Kasumi-1 (cell line): Measurements from ENCODE around the gene CAPN10.

Source experiments
- DNase-seq, 2 experiments: peaks; one replicate each; lab custom pipeline; 2025; lab: John Stamatoyannopoulos, UW

The CAPN10 gene

GRCh38 chr2:240563951-240564560 lies 22.5 kb upstream of the CAPN10 start:
- DNase-seq: no peak

- no peak for DNase-seq
Measured at GRCh38 chr2:240564561-240565332, 21.8 kb upstream of the CAPN10 start.

- peak; percentile 67 to 68 for DNase-seq
Measured at GRCh38 chr2:240565333-240566202, 21.0 kb upstream of the CAPN10 start.

- peak; percentile 41 to 44 for DNase-seq
Measured at GRCh38 chr2:240566203-240567136, 20.1 kb upstream of the CAPN10 start.

GRCh38 chr2:240567137-240567871 lies 19.2 kb upstream of the CAPN10 start:
- DNase-seq: no peak

- DNase-seq: peak in 1 of 2 experiments; percentile 1
Measured at GRCh38 chr2:240567872-240568677, 18.5 kb upstream of the CAPN10 start, which contains the start of gene RNPEPL1. RNPEPL1 (plus strand) TSS chr2:240568484; CDS start chr2:240568587, 103 bp downstream.

GRCh38 chr2:240568678-240569522 lies 17.6 kb upstream of the CAPN10 start:
- DNase-seq: peak in 1 of 2 experiments; percentile 3

- DNase-seq: no peak
Measured at GRCh38 chr2:240569523-240569997, 17.0 kb upstream of the CAPN10 start.

- no peak for DNase-seq
Measured at GRCh38 chr2:240569998-240570530, 16.5 kb upstream of the CAPN10 start.

- no peak for DNase-seq
Measured at GRCh38 chr2:240570531-240571313, 15.8 kb upstream of the CAPN10 start.

- no peak for DNase-seq
Measured at GRCh38 chr2:240571314-240571973, 15.1 kb upstream of the CAPN10 start.

- no peak for DNase-seq
Measured at GRCh38 chr2:240572141-240573031, 14.1 kb upstream of the CAPN10 start.

- no peak for DNase-seq
Measured at GRCh38 chr2:240573071-240573515, 13.4 kb upstream of the CAPN10 start.

- no peak for DNase-seq
Measured at GRCh38 chr2:240573516-240574385, 12.8 kb upstream of the CAPN10 start.
